Measurements from ENCODE around the gene SPRED2. TPM values are rescaled to one million over a fixed set of nuclear protein-coding genes. Genes with fewer than 3 reads are reported as not detected.

The SPRED2 gene
- total RNA-seq, 4 donors from 2014 or later: 12.5 to 21.2 (median 13.8) TPM

DNA sequence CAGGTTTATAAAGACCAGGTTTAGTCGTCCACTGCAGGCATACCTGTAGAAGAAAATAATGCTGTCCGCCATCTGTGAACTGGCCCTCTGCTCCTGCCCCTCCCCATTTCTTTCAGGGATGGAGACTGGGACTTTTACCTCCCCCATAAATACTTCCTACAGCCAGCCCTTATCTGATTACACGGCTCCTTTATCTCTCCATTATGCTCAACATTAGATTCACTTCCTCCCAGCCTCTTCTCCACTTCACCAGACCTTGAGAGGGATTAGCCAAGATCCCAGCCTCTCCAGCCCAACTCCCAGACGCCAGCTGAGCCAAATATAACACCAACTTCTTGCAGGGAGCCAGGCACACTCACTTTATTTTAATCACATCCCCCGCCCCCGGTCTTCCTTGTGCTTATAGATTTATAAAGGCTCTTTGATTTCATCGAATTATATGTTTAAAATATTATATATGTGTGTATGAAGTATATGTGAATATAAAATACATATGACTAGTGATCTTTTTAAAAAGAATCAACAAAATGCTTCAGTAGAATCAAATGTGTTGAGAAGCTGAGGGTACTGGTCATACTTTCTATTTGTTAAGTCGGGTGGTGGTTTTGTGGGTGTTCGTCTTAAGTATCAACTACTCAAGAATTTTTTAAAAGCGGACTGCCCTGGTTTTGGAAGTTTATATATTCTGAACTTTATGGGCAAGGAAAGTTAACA lies 81.0 kb downstream of the SPRED2 start:
- TF ChIP-seq, protein P1, sequence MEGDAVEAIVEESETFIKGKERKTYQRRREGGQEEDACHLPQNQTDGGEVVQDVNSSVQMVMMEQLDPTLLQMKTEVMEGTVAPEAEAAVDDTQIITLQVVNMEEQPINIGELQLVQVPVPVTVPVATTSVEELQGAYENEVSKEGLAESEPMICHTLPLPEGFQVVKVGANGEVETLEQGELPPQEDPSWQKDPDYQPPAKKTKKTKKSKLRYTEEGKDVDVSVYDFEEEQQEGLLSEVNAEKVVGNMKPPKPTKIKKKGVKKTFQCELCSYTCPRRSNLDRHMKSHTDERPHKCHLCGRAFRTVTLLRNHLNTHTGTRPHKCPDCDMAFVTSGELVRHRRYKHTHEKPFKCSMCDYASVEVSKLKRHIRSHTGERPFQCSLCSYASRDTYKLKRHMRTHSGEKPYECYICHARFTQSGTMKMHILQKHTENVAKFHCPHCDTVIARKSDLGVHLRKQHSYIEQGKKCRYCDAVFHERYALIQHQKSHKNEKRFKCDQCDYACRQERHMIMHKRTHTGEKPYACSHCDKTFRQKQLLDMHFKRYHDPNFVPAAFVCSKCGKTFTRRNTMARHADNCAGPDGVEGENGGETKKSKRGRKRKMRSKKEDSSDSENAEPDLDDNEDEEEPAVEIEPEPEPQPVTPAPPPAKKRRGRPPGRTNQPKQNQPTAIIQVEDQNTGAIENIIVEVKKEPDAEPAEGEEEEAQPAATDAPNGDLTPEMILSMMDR (IDR thresholded peaks at IDR 0.05): no peak
- TF ChIP-seq POLR2AphosphoS5 (IDR thresholded peaks at IDR 0.05) (no peak), EP300 (IDR thresholded peaks at IDR 0.05) (no peak), POLR2A (IDR thresholded peaks at IDR 0.05) (no peak)
- Histone ChIP-seq H3K9me3 (no peaks in the 10 kb centered on the region), H3K4me3 (no peak overlapping the region), H3K27ac (peak overlapping the region in 1 of 4 donors; percentile 33), H3K4me1 (peaks cover 4 to 49% (median 14%) of the 10 kb centered on the region in 3 donors), H3K36me3 (no peaks in the 10 kb centered on the region), H3K27me3 (no peaks in the 10 kb centered on the region)
- 73 to 78% methylated on average over 10 of the region's 10 CpGs for WGBS, 2 donors (ENCODE audit: low coverage in 1 of 2)
- ATAC-seq: no peak

DNA sequence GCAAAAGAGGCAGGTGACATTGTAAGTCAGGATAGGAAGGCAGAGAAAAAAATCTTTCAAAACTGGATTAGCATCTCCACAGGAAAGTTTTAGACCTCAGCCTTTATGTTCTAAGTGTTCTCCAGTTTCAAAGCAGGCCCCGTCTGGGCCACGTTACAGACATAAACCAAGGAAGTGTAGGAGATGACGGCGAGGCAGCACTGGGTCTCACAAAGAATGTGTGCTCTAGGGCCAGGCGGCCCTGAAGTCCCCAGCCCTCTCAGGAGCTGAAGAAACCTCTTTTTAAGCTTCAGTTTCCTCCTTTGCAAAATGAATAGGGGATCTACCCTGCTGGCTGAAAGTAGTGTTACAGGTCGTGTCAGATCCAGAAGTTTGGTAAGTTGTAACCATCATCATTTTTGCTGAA lies 81.7 kb downstream of the SPRED2 start:
- H3K4me3 ChIP-seq: no peak overlapping the region
- H3K4me1 ChIP-seq: peaks cover 4 to 55% (median 14%) of the 10 kb centered on the region in 3 donors
- no peaks in the 10 kb centered on the region for H3K27me3 ChIP-seq
- 67 to 82% methylated on average over 5 to 6 of the region's 6 CpGs for WGBS, 2 donors (ENCODE audit: low coverage in 1 of 2)
- ATAC-seq: no peak
- H3K9me3 ChIP-seq: no peaks in the 10 kb centered on the region
- TF ChIP-seq POLR2AphosphoS5 (IDR thresholded peaks at IDR 0.05): no peak
- TF ChIP-seq, protein P1 (IDR thresholded peaks at IDR 0.05): peak in 3 of 4 experiments; percentile 9 to 16 (median 10)
- H3K27ac ChIP-seq: peak overlapping the region in 1 of 4 donors; percentile 33
- no peaks in the 10 kb centered on the region for H3K36me3 ChIP-seq

DNA sequence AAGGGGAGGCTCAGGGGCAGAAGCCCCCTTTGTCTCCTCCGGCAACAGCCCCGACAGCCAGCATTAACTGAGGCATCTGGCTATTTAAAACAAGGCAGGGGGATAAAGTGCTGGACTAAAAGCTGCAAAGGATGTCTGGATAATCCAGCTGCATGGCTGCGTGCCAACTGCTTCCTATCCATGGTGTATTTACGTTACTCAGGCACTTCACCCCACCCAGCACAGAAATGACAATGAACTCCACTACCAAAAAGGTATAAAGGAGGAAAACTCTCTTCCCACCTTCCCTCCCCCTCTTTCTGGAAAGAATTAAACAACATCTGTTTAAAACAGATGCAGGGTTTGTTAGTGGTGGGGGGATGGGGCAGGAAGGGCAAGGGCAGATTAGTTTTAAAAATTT lies 82.5 kb downstream of the SPRED2 start:
- Histone ChIP-seq H3K4me3 (no peak overlapping the region), H3K4me1 (peaks cover 4 to 55% (median 14%) of the 10 kb centered on the region in 3 donors), H3K36me3 (no peaks in the 10 kb centered on the region), H3K27ac (peak overlapping the region in 1 of 4 donors; percentile 33), H3K27me3 (no peaks in the 10 kb centered on the region), H3K9me3 (no peaks in the 10 kb centered on the region)
- WGBS, 2 donors (ENCODE audit: low coverage in 1 of 2): 17% methylated on average over 4 of the region's 4 CpGs; no CpG with 5 or more reads in 1 of the 2 donors
- TF ChIP-seq, protein P1 (IDR thresholded peaks at IDR 0.05): no peak
- no peak for TF ChIP-seq EP300 (IDR thresholded peaks at IDR 0.05)
- no peak for TF ChIP-seq POLR2AphosphoS5 (IDR thresholded peaks at IDR 0.05)
- no peak for TF ChIP-seq POLR2A (IDR thresholded peaks at IDR 0.05)
- no peak for ATAC-seq

DNA sequence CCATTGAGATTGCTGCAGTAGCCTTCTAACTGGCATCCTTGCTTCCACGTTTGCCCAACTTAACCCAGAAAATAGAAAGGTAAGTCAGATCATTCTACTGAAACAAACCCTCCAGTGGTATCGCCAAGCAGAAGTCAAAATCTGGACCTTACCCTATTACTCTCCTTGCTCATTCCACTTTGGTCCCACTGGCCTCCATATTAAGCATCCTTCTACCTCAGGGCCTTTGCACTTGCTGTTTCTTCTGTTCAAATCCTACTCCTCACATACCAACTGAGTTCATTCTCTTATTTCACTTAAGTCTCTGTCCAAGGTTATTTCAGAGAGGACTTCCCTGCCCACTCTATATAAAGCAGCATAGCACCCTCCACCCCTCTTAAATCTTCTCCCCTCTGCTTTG lies 84.5 kb downstream of the SPRED2 start:
- Histone ChIP-seq H3K4me1 (peaks cover 4 to 44% (median 14%) of the 10 kb centered on the region in 3 donors), H3K4me3 (no peak overlapping the region), H3K27ac (no peak overlapping the region), H3K27me3 (no peaks in the 10 kb centered on the region), H3K9me3 (no peaks in the 10 kb centered on the region), H3K36me3 (no peaks in the 10 kb centered on the region)
- WGBS, 2 donors (ENCODE audit: low coverage in 1 of 2): 91 to 100% methylated on average over 2 of the region's 2 CpGs
- TF ChIP-seq EP300 (IDR thresholded peaks at IDR 0.05) (no peak), POLR2A (IDR thresholded peaks at IDR 0.05) (no peak), POLR2AphosphoS5 (IDR thresholded peaks at IDR 0.05) (no peak)
- TF ChIP-seq, protein P1 (IDR thresholded peaks at IDR 0.05): no peak
- ATAC-seq: no peak

DNA sequence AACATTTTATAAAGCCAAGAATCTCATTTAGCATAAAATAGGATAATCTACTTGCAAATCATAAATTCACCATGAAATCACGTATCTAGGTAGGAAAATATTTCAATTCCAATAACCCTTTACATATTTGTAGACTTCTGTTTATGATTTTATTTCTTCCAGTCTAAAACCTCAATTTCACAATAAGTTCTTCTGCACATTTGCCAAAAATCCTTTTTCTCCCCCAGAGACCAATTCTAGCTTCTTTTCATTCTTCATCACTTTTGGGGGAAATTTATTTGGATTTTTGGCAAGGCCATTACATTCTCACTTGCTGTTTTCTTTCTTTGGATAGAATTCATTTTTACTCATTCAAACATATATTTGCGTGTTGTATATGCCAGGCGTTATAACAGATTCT lies 86.8 kb downstream of the SPRED2 start:
- whole genome bisulfite sequencing, 2 donors (ENCODE audit: low coverage in 1 of 2): 74 to 100% methylated on average over 1 to 3 of the region's 3 CpGs
- no peak for TF ChIP-seq POLR2AphosphoS5 (IDR thresholded peaks at IDR 0.05)
- TF ChIP-seq, protein P1 (IDR thresholded peaks at IDR 0.05): no peak
- no peak for TF ChIP-seq POLR2A (IDR thresholded peaks at IDR 0.05)
- TF ChIP-seq EP300 (IDR thresholded peaks at IDR 0.05): no peak
- ATAC-seq: no peak
- no peaks in the 10 kb centered on the region for H3K9me3 ChIP-seq
- no peak overlapping the region for H3K27ac ChIP-seq
- peaks cover 4 to 32% (median 11%) of the 10 kb centered on the region in 3 donors for H3K4me1 ChIP-seq
- peaks cover 0 to 7% of the 10 kb centered on the region in 2 donors for H3K36me3 ChIP-seq
- no peak overlapping the region for H3K4me3 ChIP-seq
- no peaks in the 10 kb centered on the region for H3K27me3 ChIP-seq
